Stimulated activated memory B cell treated with anti-CD40 and anti-IgM and Interleukin-4, amounts not matched to agents 10 μg/mL and 1 μg/mL and 100 μg/mL, for 72 hours (primary cell): Measurements from ENCODE around the gene SNX5.

Experiments used
- ATAC-seq: fragments of 150-1000 bp; cut with Tn5 transposase; 2 replicates; pipeline ENCODE4 v1.10.0; 2021
- H3K27ac Mint-ChIP-seq: one replicate; pipeline ENCODE4 v1.8.0; 2022; ENCODE audit warnings: mild to moderate bottlenecking, mixed read lengths
- H3K27me3 Mint-ChIP-seq: one replicate; pipeline ENCODE4 v1.8.0; 2022; ENCODE audit warnings: mixed read lengths
- H3K36me3 Mint-ChIP-seq: one replicate; pipeline ENCODE4 v1.8.0; 2022; ENCODE audit warnings: mixed read lengths
- H3K4me1 Mint-ChIP-seq: one replicate; pipeline ENCODE4 v1.8.0; 2022; ENCODE audit warnings: mixed read lengths
- H3K4me3 Mint-ChIP-seq: one replicate; pipeline ENCODE4 v1.8.0; 2022; ENCODE audit warnings: mild to moderate bottlenecking, moderate library complexity, mixed read lengths
- H3K9me3 Mint-ChIP-seq: one replicate; pipeline ENCODE4 v1.8.0; 2022; ENCODE audit warnings: mixed read lengths

The SNX5 gene

DNA sequence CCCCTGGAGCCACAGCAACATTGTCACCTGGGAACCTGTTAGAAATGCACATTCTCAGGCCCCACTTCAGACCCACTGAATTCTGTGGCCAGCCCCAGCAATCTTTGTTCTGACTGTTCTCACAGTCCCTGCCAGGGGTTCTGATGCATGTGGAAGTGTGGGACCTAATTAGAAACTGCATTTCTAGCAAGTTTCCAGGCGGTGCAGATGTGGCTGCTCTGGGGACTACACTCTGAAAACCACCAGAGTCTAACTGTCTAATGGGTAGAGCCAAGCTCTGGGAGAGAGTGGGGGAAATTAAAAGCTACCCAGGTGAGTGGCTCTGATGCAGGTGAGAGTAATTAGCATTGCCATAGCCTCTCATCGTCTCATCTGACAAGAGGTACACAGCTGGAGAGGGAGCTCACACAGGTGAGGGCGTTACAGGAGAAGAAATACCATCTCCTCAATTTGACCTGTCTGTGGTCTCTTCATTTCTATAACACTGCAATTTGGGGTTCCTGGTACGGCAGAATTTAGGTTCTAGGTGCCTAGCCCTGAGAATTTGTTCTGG, 66.0 kb downstream of the SNX5 start:
- Mint-ChIP-seq H3K36me3 (peaks cover 7% of the 10 kb centered on the region), H3K27me3 (peaks cover 58% of the 10 kb centered on the region), H3K4me3 (no peak overlapping the region), H3K9me3 (peaks cover 4% of the 10 kb centered on the region), H3K27ac (peak overlapping the region; percentile 4), H3K4me1 (peaks cover 40% of the 10 kb centered on the region)
- peak; percentile 43 for ATAC-seq

DNA sequence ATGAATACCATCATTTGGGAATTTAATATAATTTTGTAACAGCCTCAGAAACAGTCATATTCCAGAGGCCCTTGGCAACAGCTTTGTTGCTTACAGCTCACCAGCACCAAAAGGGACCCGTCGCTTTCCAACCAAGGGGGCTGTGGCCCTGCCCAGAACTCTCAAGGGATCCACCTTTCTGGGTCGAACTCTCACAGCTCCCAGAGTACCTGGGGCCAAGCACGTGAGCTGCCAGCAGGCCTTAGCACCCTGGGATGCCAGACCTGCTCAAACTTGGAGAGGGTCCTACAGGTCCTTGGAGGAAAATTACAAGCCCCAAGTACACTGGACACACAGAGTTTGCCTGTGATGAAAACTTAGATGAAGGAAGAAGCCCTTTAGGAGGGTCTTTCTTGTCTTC, 66.6 kb downstream of the SNX5 start:
- Mint-ChIP-seq H3K27ac (no peak overlapping the region), H3K4me3 (no peak overlapping the region), H3K27me3 (peaks cover 64% of the 10 kb centered on the region), H3K9me3 (peaks cover 4% of the 10 kb centered on the region), H3K4me1 (peaks cover 46% of the 10 kb centered on the region), H3K36me3 (peaks cover 7% of the 10 kb centered on the region)
- ATAC-seq: no peak

DNA sequence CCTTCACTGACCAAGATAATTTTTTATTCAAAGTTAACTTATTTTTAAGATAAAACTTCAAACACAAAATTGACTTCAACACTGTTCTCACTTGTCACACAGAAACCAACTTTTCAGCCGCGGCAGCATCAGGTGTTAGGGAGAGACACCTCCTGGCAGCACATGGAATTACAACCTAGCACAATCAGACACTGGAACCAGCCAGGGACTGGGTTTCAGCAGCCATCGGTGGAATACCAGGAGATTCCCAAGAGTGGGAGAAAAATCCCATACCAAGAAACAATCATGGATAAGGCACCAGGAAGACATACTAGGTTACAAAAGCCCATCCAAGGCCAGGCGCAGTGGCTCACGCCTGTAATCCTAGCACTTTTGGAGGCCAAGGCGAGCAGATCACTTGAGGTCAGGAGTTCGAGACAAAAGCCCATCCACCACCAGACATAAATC, 70.0 kb downstream of the SNX5 start:
- peaks cover 4% of the 10 kb centered on the region for H3K9me3 Mint-ChIP-seq
- H3K4me1 Mint-ChIP-seq: peaks cover 60% of the 10 kb centered on the region
- no peak overlapping the region for H3K4me3 Mint-ChIP-seq
- H3K27me3 Mint-ChIP-seq: peaks cover 62% of the 10 kb centered on the region
- peak; percentile 56 for ATAC-seq
- peaks cover 7% of the 10 kb centered on the region for H3K36me3 Mint-ChIP-seq
- H3K27ac Mint-ChIP-seq: no peak overlapping the region

DNA sequence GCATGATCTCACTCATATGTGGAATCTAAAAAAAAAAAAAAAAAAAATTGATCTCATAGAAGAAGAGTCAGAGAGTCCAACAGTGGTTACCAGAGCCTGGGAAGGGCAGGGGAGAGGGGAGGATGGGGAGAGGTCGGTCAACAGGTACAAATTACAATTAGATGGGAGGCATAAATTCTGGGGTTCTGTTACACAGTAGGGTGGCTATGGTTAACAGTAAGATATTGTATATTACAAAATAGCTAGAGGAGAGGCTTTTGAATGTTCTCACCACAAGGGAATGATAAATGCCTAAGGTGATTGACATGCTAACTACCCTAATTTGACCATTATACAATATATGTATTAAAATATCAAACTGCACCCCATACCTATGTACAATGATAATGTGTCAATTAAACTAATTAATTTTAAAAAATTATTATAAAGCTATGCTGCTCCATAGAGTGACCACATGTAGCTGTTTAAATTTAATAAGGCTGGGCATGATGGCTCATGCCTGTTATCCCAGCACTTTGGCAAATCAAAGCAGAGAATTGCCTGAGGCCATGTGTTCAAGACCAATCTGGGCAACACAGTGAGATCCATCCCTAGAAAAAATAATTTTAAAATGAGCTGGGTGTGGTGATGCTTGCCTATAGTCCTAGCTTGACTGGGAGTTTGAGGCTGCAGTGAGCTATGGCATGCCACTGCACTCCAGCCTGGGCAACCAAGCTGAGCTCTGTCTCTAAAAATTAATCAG, 70.9 kb downstream of the SNX5 start:
- Mint-ChIP-seq H3K27ac (no peak overlapping the region), H3K4me1 (peaks cover 56% of the 10 kb centered on the region), H3K4me3 (no peak overlapping the region), H3K9me3 (no peaks in the 10 kb centered on the region), H3K36me3 (peaks cover under 1% of the 10 kb centered on the region), H3K27me3 (peaks cover 54% of the 10 kb centered on the region)
- ATAC-seq: no peak

- Mint-ChIP-seq H3K9me3 (no peaks in the 10 kb centered on the region), H3K27ac (no peak overlapping the region), H3K4me3 (peak overlapping the region; percentile 15), H3K27me3 (peaks cover 48% of the 10 kb centered on the region), H3K4me1 (peaks cover 50% of the 10 kb centered on the region), H3K36me3 (no peaks in the 10 kb centered on the region)
- ATAC-seq: peak; percentile 39
These were observed 71.7 kb downstream of the SNX5 start for GRCh38 chr20:17896771-17897369.

DNA sequence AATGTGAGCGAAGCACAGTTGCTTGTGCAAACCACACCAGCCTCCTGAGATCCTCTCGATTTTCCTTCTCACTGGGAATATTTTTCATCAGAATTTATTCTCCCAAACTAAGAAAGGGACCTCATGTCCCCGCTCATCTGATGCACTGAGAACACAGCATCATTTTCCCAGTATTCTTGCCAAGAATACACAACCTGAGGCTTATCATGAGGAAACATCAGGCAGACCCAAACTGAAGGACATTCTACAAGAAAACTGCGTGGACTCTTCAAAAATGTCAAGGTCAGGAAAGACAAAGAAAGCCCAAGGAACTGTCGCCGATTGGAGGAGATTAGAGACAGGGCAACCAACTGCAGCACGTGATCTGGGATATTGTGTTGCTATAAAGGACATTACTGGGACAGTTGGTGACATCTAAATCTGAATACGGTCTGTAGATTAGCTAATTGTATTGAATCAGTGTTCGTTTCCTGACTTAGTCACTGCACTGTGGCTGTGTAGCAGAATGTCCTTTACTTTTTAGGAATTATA, 72.3 kb downstream of the SNX5 start:
- Mint-ChIP-seq H3K4me3 (no peak overlapping the region), H3K9me3 (no peaks in the 10 kb centered on the region), H3K27me3 (peaks cover 48% of the 10 kb centered on the region), H3K36me3 (no peaks in the 10 kb centered on the region), H3K4me1 (peaks cover 49% of the 10 kb centered on the region), H3K27ac (peak overlapping the region; percentile 66)
- no peak for ATAC-seq

DNA sequence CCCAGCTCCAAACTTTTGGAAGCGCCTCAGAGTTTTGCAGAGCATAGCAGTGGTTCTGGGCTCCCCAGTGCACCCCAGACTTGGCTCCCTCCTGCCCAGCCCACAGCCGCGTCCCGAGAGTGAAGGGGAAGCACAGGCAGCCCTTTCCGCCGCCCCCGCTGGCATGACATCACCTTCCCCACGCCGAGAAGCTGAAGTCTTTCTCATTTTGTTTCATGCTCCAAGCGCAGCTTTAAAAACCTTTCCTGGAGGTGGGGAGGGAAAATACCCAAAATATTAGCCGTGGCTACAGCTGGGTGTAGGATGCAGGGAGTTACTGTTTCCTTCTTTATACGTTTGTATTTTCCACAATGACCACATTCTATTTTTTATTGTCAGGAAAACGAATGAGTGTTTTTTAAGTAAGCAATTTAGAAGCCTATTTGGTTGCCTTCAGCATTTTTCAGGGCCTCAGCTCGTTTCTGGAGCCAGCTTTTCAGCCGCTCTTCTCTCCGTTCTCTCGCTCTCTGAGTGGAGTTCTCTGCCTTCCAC, 72.9 kb downstream of the SNX5 start:
- peak overlapping the region; percentile 67 for H3K4me3 Mint-ChIP-seq
- H3K4me1 Mint-ChIP-seq: peaks cover 44% of the 10 kb centered on the region
- H3K27ac Mint-ChIP-seq: peak overlapping the region; percentile 66
- peaks cover 43% of the 10 kb centered on the region for H3K27me3 Mint-ChIP-seq
- no peaks in the 10 kb centered on the region for H3K36me3 Mint-ChIP-seq
- peak; percentile 89 for ATAC-seq
- no peaks in the 10 kb centered on the region for H3K9me3 Mint-ChIP-seq

DNA sequence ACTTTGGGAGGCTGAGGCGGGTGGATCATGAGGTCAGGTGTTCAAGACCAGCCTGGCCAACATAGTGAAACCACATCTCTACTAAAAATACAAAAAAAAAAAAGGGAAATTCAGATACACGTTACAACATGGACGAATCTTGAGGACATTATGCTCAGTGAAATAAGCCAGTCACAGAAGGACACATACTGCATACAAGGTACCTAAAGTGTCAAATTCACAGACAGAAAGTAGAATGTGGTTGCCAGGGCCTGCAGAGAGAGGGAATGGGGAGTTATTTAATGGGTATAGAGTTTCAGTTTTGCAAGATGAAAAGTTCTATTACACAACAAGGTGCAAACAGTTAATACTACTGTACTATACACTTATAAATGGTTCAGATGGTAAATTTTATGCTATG, 75.1 kb downstream of the SNX5 start:
- Mint-ChIP-seq H3K36me3 (peaks cover 7% of the 10 kb centered on the region), H3K27ac (no peak overlapping the region), H3K4me3 (no peak overlapping the region), H3K27me3 (peaks cover 29% of the 10 kb centered on the region), H3K4me1 (peaks cover 33% of the 10 kb centered on the region), H3K9me3 (peaks cover 11% of the 10 kb centered on the region)
- no peak for ATAC-seq

DNA sequence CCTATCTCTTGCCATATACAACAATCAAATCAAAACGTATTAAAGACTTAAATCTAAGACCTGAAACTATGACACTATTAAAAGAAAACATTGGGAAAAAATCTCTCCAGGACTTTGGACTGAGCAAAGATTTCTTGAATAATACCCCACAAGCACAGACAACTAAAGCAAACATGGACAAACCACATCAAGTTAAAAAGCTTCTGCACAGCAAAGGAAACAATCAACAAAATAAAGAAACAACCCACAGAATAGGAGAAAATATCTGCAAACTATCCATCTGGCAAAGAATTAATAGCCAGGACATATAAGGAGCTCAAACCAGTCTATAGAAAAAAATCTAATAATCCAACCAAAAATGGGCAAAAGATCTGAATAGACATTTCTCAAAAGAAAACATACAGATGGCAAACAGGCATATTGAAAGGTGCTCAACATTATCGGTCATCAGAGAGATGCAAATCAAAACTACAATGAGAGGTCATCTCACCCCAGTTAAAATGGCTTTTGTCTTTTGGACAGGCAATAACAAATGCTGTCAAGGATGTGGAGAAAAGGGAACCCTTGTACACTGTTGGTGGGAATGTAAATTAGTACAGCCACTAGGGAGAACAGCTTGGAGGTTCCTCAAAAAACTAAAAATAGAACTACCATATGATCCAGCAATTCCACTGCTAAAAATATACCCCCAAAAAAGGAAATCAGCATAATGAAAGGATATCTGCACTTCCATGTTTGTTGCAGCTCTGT, 76.2 kb downstream of the SNX5 start:
- no peak for ATAC-seq
- Mint-ChIP-seq H3K9me3 (peaks cover 11% of the 10 kb centered on the region), H3K27me3 (peaks cover 31% of the 10 kb centered on the region), H3K4me3 (no peak overlapping the region), H3K36me3 (peaks cover 7% of the 10 kb centered on the region), H3K4me1 (peaks cover 29% of the 10 kb centered on the region), H3K27ac (no peak overlapping the region)
